ENCODE measurements around the gene ADNP2.

- TF ChIP-seq POLR2A (IDR thresholded peaks at IDR 0.05) = no peak
- no peak for TF ChIP-seq CTCF (IDR thresholded peaks at IDR 0.05)
Measured at GRCh38 chr18:80108121-80108536, 933 bp upstream of the ADNP2 start.
